Glomerular visceral epithelial cell (primary cell): ENCODE data around the gene MTLN.
"Not testable (repeated sequence)": the region's sequence is repeated elsewhere in the genome, so short reads cannot be mapped to it uniquely, and the experiment has no call there.

Experiments used
- DNase-seq: peaks from one replicate; pipeline ENCODE4 v3.0.0-alpha.2; 2016; ENCODE audit errors: extremely low spot score

Gene MTLN

DNA sequence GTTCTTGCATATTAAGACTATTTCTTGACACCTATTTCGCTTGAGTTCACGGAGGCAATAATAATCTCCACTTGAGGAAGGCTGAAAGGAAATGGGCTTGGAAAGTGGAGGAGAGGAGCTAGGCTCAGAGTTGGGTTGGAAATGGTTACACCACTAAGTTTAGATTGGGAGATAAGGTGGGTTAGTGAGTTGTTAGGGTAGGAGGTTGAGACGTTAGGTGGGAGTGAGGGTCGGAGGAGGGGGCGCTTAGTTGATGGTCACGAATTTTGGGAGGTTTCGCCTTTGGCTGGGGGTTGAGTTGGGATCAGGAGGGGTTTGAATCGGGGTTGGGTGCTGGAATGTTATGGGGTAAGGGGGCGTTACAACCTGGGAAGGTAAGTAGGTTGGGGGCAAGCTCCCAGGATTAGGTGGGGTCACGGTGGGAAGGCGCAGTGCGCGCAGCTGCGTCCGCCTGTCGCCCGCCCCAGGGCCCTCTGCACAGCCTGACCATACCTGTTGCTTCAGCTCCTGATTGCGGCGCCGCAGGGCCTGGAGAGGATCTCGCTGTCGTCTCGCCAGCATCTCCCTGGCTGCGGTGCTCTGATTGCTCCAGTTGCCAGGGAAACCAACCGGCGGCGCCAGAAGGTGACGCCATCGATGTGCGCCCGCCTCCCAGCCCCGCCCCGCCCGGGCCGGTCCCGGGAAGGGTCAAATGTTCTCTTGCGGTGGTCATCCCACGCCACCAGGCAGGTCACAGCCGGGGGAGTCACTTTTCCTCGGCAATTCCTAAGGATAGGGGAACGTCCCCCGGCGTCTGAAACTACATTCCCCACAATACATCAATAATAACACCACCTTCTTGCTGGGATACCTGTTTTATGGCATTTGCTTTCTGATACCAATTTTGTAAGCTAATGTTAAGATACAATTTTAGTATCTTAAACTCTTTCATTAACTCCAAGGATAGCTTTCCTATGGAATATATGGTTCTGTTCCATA is 7.7 kb downstream of the MTLN start, which contains the start of gene NPHP1:
NPHP1 (minus strand) TSS at position 606 of the 978 bp plus-strand sequence; CDS start at position 561, 45 bp downstream.
- peak; percentile 86 for DNase-seq

GRCh38 chr2:110198016-110198415 is 14.3 kb downstream of the MTLN start:
- no peak for DNase-seq

- no peak for DNase-seq
Observed at GRCh38 chr2:110197452-110197851, 14.9 kb downstream of the MTLN start.

GRCh38 chr2:110190169-110190568 is 22.2 kb downstream of the MTLN start:
- not testable (repeated sequence) for DNase-seq

DNA sequence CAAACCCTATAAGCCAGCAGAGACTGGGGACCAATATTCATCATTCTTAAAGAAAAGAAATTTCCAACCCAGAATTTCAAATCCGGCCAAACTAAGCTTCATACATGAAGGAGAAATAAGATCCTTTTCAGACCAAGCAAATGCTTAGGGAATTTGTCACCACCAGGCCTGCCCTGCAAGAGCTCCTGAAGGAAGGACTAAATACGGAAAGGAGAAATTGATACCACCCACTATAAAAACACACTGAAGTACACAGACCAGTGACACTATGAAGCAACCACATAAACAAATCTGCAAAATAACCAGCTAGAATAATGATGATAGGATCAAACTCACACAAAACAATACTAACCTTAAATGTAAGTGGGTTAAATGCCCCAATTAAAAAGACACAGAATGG is 29.9 kb downstream of the MTLN start:
- no peak for DNase-seq

- DNase-seq, result no peak
Observed at GRCh38 chr2:110180036-110180435, 32.3 kb downstream of the MTLN start.

DNA sequence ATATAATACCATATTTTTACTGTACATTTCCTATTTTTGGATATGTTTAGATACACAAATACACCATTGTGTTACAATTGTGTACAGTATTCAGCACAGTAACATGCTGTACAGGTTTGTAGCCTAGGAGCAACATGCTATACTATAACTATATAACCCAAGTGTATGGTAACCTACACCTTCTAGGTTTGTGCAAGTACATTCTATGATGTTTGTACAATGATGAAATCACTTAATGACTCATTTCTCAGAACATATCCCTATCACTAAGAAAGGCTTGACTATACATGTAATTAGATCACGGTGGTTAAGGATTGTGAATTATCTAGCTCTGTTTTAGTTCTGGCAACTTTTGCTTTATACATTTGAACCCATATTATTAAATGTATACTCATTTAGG is 38.8 kb downstream of the MTLN start:
- peak; percentile 15 for DNase-seq

DNA sequence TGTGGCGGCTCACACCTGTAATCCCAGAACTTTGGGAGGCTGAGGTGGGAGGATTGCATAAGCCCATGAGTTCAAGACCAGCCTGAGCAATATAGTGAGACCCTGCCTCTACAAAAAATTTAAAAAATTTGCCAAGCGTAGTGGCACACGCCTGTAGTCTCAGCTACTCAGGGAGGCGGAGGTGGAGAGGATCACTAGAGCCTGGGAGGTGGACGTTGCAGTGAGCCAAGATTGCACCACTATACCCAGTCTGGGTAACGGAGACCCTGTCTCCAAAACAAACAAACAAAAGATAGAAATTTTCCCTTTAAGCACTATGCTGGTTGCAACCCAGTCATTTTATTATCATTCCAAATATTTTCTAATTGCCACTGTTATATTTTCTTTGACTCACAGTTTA is 39.8 kb downstream of the MTLN start:
- no peak for DNase-seq

GRCh38 chr2:110170102-110170501 is 42.2 kb downstream of the MTLN start:
- no peak for DNase-seq

GRCh38 chr2:110167326-110168000 is 44.9 kb downstream of the MTLN start:
- peak; percentile 37 for DNase-seq

- DNase-seq, result no peak
Observed at GRCh38 chr2:110166266-110166665, 46.1 kb downstream of the MTLN start.
